Raji (cell line): ENCODE results near the gene OBSCN.

Experiments used
- POLR2A ChIP-seq: IDR thresholded peaks from 2 replicates; pipeline ENCODE4 v1.6.1; 2011; ENCODE audit warnings: low read depth, low read length, control low read depth; ENCODE audit not compliant: insufficient read depth

The OBSCN gene

GRCh38 chr1:228361314-228362140 is 153.7 kb downstream of the OBSCN start:
- no peak for TF ChIP-seq POLR2A

- TF ChIP-seq POLR2A: no peak
Measured at GRCh38 chr1:228362141-228362883, 154.5 kb downstream of the OBSCN start.

GRCh38 chr1:228362884-228363450 is 155.1 kb downstream of the OBSCN start:
- TF ChIP-seq POLR2A: no peak

DNA sequence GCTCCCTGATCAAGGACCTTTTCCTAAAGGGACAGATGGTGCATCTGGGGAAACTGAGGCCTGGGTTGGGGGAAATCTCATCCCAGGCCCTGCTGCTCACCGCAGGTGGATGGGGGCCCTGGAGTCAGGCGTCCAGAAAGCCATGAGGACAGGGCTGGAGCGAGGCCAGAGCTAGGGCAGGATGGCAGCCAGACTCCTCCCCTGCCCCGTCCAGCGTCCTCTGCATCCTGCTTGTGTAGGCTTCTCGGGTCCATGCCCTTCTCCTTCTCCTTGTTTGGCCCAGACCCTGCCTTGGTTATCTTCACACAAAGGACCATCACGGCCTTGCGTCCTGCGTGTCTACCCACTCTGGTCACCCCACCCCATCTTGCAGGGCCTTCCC is 155.8 kb downstream of the OBSCN start:
- no peak for TF ChIP-seq POLR2A

GRCh38 chr1:228364068-228364705 is 156.3 kb downstream of the OBSCN start:
- no peak for TF ChIP-seq POLR2A

- no peak for TF ChIP-seq POLR2A
Measured at GRCh38 chr1:228364706-228365213, 156.9 kb downstream of the OBSCN start.

- no peak for TF ChIP-seq POLR2A
Measured at GRCh38 chr1:228365271-228366061, 157.6 kb downstream of the OBSCN start.

DNA sequence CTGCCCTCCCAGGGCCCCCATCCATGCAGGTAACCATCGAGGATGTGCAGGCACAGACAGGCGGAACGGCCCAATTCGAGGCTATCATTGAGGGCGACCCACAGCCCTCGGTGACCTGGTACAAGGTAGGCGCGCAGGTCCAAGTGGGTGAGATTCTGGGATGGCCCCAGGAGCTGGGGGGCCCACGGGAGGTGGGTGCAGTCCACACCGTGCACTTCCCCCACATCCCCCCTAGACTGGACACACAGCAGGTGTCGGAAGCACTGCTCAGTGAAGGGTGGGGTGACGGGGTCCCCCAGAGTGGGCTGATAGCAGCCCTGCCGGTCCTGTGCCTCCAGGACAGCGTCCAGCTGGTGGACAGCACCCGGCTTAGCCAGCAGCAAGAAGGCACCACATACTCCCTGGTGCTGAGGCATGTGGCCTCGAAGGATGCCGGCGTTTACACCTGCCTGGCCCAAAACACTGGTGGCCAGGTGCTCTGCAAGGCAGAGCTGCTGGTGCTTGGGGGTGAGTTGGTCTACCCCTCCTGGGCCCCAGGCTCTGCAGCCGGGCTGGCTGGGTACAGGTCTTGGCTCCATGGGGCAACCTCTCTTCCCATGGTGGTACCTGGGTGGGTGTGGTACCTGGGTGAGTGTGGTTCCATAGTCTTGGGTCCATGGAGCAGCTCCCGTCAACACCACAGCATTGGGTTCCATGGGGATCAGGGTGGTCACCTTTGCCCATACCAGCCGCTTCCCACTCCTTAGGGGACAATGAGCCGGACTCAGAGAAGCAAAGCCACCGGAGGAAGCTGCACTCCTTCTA is 158.4 kb downstream of the OBSCN start:
- no peak for TF ChIP-seq POLR2A

DNA sequence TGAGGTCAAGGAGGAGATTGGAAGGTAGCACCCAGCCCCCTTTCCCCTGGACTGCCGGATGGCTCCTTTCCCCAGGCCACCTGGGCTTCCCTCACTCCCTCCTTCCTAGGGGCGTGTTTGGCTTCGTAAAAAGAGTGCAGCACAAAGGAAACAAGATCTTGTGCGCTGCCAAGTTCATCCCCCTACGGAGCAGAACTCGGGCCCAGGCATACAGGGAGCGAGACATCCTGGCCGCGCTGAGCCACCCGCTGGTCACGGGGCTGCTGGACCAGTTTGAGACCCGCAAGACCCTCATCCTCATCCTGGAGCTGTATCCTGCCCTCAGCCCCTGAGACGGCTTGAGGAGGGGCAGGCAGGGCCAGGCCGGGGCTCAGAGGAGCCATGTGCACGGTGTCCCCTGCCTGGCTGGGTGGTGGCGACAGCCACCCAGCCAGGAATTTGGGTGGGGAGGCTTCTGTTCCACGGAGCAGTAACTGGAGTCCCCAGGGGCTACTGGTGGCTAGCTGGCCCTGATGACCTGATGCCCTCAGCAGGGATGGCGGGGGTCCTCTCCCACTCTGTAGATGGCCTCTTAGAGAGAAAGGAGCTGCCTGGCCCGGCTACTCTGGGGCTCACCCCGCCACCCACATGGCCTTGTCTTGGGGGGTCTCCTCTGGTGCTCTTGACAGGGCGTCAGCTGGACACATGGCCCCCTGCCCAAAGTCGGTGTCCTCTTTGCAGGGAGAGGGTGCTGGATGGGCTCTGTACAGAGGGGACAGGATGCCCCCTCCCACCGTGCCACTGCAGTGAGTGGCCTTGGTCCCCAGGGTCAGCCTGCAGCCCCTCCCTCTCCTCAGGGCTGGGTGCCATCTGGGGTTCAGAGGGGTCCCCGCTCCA is 159.3 kb downstream of the OBSCN start:
- TF ChIP-seq POLR2A: no peak

GRCh38 chr1:228367798-228368791 is 160.3 kb downstream of the OBSCN start:
- TF ChIP-seq POLR2A: no peak

- TF ChIP-seq POLR2A: no peak
Measured at GRCh38 chr1:228368801-228369607, 161.2 kb downstream of the OBSCN start.
